K562 (cell line): ENCODE measurements around the gene IGFBPL1. TPM values are rescaled to one million over a fixed set of nuclear protein-coding genes. Genes with fewer than 3 reads are reported as not detected.

Experiments
- BDP1 ChIP-seq: IDR thresholded peaks from 3 replicates; pipeline ENCODE4 v1.6.1; 2011; ENCODE audit not compliant: insufficient read length, insufficient read depth
- CAMTA2 ChIP-seq: fragments of 250-450 bp; sonication (Bioruptor Pico); conservative IDR thresholded peaks from 2 replicates; pipeline ENCODE4 v1.5.1; 2022
- CCNT2 ChIP-seq: IDR thresholded peaks from 2 replicates; pipeline ENCODE4 v1.6.1; 2011; ENCODE audit warnings: borderline replicate concordance, low read depth, mild to moderate bottlenecking, moderate library complexity, mixed read lengths, low read length; ENCODE audit not compliant: insufficient read length; ENCODE audit errors: extremely low read depth
- CREB3L1 ChIP-seq: fragments of 450-650 bp; IDR thresholded peaks from 2 replicates; pipeline ENCODE4 v1.6.1; 2014; ENCODE audit warnings: low read depth, mild to moderate bottlenecking, moderate library complexity, borderline replicate concordance
- ERF ChIP-seq: fragments of 450-650 bp; formaldehyde crosslinking; IDR thresholded peaks from 2 replicates; pipeline ENCODE4 v1.4.0; 2020; ENCODE audit warnings: mild to moderate bottlenecking, mixed read lengths
- ETS1 ChIP-seq: conservative IDR thresholded peaks from 2 replicates; pipeline ENCODE4 v1.6.1; 2011; ENCODE audit warnings: low read depth, mild to moderate bottlenecking, low read length; ENCODE audit not compliant: control insufficient read depth
- MAX ChIP-seq: sonication (generic); formaldehyde crosslinking; IDR thresholded peaks from 2 replicates; pipeline ENCODE4 v1.9.0; 2022; ENCODE audit warnings: mild to moderate bottlenecking, missing genetic modification reagents
- MAZ ChIP-seq, 2 experiments: fragments of 450-650 bp in 1 of 2; sonication (generic) in 1 of 2; formaldehyde crosslinking; IDR thresholded peaks in 1 of 2; conservative IDR thresholded peaks in 1 of 2; 2 replicates each; pipeline versions ENCODE4 v1.4.0 to v1.5.0; 2020; ENCODE audit warnings: mild to moderate bottlenecking in 1 of 2, missing genetic modification reagents in 1 of 2
- PHB ChIP-seq: fragments of 250-450 bp; sonication (Bioruptor Pico); IDR thresholded peaks from 2 replicates; pipeline ENCODE4 v1.5.0; 2021
- PRMT5 ChIP-seq: sonication (generic); formaldehyde crosslinking; IDR thresholded peaks from 2 replicates; pipeline ENCODE4 v1.5.0; 2020; ENCODE audit warnings: missing genetic modification reagents
- RBBP5 ChIP-seq: fragments of 200-600 bp; sonication (generic); IDR thresholded peaks from 2 replicates; pipeline ENCODE4 v1.6.1; 2012; ENCODE audit warnings: borderline replicate concordance, mild to moderate bottlenecking, low read length, control low read depth, inconsistent platforms; ENCODE audit not compliant: insufficient read depth, poor library complexity, severe bottlenecking
- SAFB ChIP-seq: fragments of 200-400 bp; formaldehyde crosslinking; IDR thresholded peaks from 2 replicates; pipeline ENCODE4 v1.6.1; 2017; ENCODE audit warnings: low read depth, low read length, borderline replicate concordance
- SAP30 ChIP-seq: fragments of 200-600 bp; sonication (generic); IDR thresholded peaks from 2 replicates; pipeline ENCODE4 v1.6.1; 2012; ENCODE audit warnings: borderline replicate concordance, low read depth, mild to moderate bottlenecking, moderate library complexity, low read length, control low read depth, inconsistent platforms; ENCODE audit not compliant: insufficient read depth, poor library complexity, severe bottlenecking
- SUPT5H ChIP-seq: fragments of 450-650 bp; IDR thresholded peaks from 2 replicates; pipeline ENCODE4 v1.6.1; 2016
- ZKSCAN1 ChIP-seq: fragments of 150-350 bp; IDR thresholded peaks from 2 replicates; pipeline ENCODE4 v1.6.1; 2016; ENCODE audit warnings: low read depth, low read length
- ZNF717 ChIP-seq: fragments of 250-450 bp; sonication (Bioruptor Pico); IDR thresholded peaks from 2 replicates; pipeline ENCODE4 v1.5.0; 2021
- polyA plus RNA-seq, 8 experiments: library from polyadenylated mRNA; depleted of rRNA in 4 of 8; stranded (reverse) in 5 of 8; unstranded in 3 of 8; fragments of >200 nt; fragmentation: Nextera tagmentation in 2 of 8; fragmentation: Illumina TruSeq in 1 of 8; extraction: Ambion mirVana in 2 of 8; extraction: Trizol in 1 of 8; gene quantifications; 2 replicates each; pipeline versions ENCODE4 v1.2.1 to v1.2.3, GENCODE V29; 2011 to 2014; ENCODE audit warnings: inconsistent platforms in 1 of 8, missing spikeins in 1 of 8
- total RNA-seq, 7 experiments: library from RNA; depleted of rRNA in 6 of 7; stranded (reverse); fragments of >200 nt in 6 of 7; fragmentation: Illumina TruSeq in 2 of 7; extraction: Trizol in 2 of 7; gene quantifications; 2 replicates each; pipeline versions ENCODE4 v1.2.1 to v1.2.3, GENCODE V29; 2011 to 2021; ENCODE audit warnings: low replicate concordance in 1 of 7
- TF ChIP-seq, protein P1 (sequence below): sonication (generic); formaldehyde crosslinking; IDR thresholded peaks from 2 replicates; pipeline ENCODE4 v1.8.1; 2022; ENCODE audit warnings: missing genetic modification reagents
- TF ChIP-seq, protein P2 (sequence below): fragments of 250-450 bp; sonication (Bioruptor Pico); IDR thresholded peaks from 2 replicates; pipeline ENCODE4 v1.4.0; 2020; ENCODE audit warnings: mild to moderate bottlenecking, moderate library complexity
- TF ChIP-seq, protein P3 (sequence below): sonication (generic); formaldehyde crosslinking; IDR thresholded peaks from 2 replicates; pipeline ENCODE4 v1.8.0; 2022; ENCODE audit warnings: missing genetic modification reagents, mild to moderate bottlenecking, moderate library complexity, borderline replicate concordance

The IGFBPL1 gene
- total and polyA plus RNA-seq, 9 of the 15 experiments (the other 6 are each of a cell fraction or from before 2014, with no cell fraction given), result not detected

DNA sequence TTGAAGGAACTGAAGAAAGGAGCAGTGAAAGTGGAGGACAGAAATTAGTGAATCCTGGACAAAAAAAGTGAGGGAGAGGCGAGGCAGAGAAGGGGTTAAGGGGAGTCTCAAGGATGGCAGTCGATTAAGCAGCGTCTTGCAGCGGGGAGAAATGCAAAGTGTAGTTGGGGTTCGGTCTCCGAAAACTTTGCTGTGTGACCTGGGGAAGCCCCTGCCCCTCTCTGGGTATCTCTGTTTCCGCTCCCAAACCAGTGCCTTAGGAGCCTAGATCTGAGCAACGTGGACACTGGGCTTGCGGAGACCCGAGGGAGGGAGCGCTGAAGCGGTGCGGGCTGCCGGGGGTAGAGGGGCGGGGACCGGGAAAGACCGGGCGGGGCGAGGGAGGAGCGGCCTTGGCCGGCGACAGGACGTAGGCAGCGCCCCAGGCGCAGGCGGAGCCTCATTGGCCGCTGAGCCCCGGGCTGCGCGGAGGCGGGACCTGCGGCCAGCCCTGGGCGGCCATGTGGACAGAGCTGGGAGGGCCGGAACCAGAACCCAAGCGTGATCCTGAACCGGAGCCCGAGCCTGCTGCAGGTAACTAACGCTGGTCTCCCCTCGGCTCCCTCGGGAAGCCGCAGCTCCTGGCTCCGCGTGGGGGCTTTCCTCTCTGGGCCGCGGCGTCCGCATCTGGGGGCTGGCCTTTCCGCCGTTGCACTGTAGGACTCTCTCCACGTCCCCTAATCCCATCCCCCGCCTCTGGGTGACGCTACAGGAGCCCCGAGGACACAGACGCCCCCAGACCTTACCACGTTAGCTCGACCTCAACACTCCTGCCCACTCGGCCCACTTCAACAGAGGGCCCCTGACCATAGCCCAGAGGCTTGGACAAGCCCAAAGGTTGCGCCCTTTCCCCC, 31.8 kb downstream of the IGFBPL1 start, which contains the start of gene ALDH1B1 (continued):
- peak; percentile 90 for TF ChIP-seq MAX (CRISPR knock-in tag)
- TF ChIP-seq, protein P1, sequence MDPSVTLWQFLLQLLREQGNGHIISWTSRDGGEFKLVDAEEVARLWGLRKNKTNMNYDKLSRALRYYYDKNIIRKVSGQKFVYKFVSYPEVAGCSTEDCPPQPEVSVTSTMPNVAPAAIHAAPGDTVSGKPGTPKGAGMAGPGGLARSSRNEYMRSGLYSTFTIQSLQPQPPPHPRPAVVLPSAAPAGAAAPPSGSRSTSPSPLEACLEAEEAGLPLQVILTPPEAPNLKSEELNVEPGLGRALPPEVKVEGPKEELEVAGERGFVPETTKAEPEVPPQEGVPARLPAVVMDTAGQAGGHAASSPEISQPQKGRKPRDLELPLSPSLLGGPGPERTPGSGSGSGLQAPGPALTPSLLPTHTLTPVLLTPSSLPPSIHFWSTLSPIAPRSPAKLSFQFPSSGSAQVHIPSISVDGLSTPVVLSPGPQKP, result no peak
- no peak for TF ChIP-seq BDP1
- peak; percentile 87 for TF ChIP-seq ETS1
- no peak for TF ChIP-seq PRMT5 (CRISPR knock-in tag)
- TF ChIP-seq SAP30, result peak; percentile 86
- TF ChIP-seq PHB (CRISPR knock-in tag), result peak; percentile 59; the same call in 1 of the 2 replicates
- TF ChIP-seq MAZ (CRISPR knock-in tag; conservative IDR thresholded peaks at IDR 0.05 in 1 of 2, IDR thresholded peaks at IDR 0.05 in 1 of 2), result peak; percentile 72 to 80
- TF ChIP-seq SUPT5H, result peak; percentile 82
- TF ChIP-seq, protein P2, sequence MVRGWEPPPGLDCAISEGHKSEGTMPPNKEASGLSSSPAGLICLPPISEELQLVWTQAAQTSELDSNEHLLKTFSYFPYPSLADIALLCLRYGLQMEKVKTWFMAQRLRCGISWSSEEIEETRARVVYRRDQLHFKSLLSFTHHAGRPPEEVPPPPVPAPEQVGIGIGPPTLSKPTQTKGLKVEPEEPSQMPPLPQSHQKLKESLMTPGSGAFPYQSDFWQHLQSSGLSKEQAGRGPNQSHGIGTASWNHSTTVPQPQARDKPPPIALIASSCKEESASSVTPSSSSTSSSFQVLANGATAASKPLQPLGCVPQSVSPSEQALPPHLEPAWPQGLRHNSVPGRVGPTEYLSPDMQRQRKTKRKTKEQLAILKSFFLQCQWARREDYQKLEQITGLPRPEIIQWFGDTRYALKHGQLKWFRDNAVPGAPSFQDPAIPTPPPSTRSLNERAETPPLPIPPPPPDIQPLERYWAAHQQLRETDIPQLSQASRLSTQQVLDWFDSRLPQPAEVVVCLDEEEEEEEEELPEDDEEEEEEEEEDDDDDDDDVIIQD, result no peak
- TF ChIP-seq CCNT2, result peak; percentile 87
- no peak for TF ChIP-seq ZNF717 (CRISPR knock-in tag)
- TF ChIP-seq ZKSCAN1, result peak; percentile 37
- TF ChIP-seq CREB3L1, result 0 out of 2 replicates have a peak, but pooled peaks have one; percentile 42
- no peak for TF ChIP-seq CAMTA2
- TF ChIP-seq, protein P3, sequence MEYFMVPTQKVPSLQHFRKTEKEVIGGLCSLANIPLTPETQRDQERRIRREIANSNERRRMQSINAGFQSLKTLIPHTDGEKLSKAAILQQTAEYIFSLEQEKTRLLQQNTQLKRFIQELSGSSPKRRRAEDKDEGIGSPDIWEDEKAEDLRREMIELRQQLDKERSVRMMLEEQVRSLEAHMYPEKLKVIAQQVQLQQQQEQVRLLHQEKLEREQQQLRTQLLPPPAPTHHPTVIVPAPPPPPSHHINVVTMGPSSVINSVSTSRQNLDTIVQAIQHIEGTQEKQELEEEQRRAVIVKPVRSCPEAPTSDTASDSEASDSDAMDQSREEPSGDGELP, result peak; percentile 70
- peak; percentile 70 for TF ChIP-seq RBBP5
- TF ChIP-seq SAFB, result peak; percentile 33; the same call in 1 of the 2 replicates
- 0 out of 2 replicates have a peak, but pooled peaks have one; percentile 12 for TF ChIP-seq ERF
